Erythroblast (primary cell): ENCODE data around the gene HOXC6.

Experiments used
- GATA1 ChIP-seq: IDR thresholded peaks from 2 replicates; pipeline ENCODE4 v1.6.1; 2011; ENCODE audit warnings: low read depth, mild to moderate bottlenecking, control low read depth, low read length, moderate library complexity
- POLR2A ChIP-seq: IDR thresholded peaks from 2 replicates; pipeline ENCODE4 v1.6.1; 2011; ENCODE audit warnings: mild to moderate bottlenecking, low read length

- no peak for TF ChIP-seq POLR2A
- no peak for TF ChIP-seq GATA1
Measured at GRCh38 chr12:54060975-54061778, 32.9 kb downstream of the HOXC6 start.
